Kidney epithelial cell (primary cell): ENCODE measurements around the gene FETUB. TPM values are rescaled to one million over a fixed set of nuclear protein-coding genes. Genes with fewer than 3 reads are reported as not detected.
A peak's percentile ranks its signal among the peaks of the same experiment; 100 is the strongest.
"Not testable (repeated sequence)": the region's sequence is repeated elsewhere in the genome, so short reads cannot be mapped to it uniquely, and the experiment has no call there.

Experiments used
- DNase-seq: peaks from one replicate; pipeline ENCODE4 v3.0.0-alpha.2; 2010; ENCODE audit warnings: low read depth
- H3K27me3 ChIP-seq: 2 replicates; pipeline ENCODE4 v1.6.0; 2011; ENCODE audit warnings: low read length; ENCODE audit not compliant: control insufficient read depth, insufficient read depth
- H3K36me3 ChIP-seq: 2 replicates; pipeline ENCODE4 v1.5.1; 2011; ENCODE audit warnings: low read length; ENCODE audit not compliant: control insufficient read depth, insufficient read depth
- H3K4me3 ChIP-seq: 2 replicates; pipeline ENCODE4 v1.5.1; 2011; ENCODE audit warnings: low read depth, mild to moderate bottlenecking, control low read depth, low read length
- total RNA-seq: library from RNA; depleted of rRNA; stranded (reverse); fragments of >200 nt; gene quantifications from 2 replicates; pipeline ENCODE4 v1.2.3, GENCODE V29; 2015
- TF ChIP-seq, protein P1 (sequence below): IDR thresholded peaks from 2 replicates; pipeline ENCODE4 v1.5.1; 2011; ENCODE audit warnings: mild to moderate bottlenecking, moderate library complexity, low read length, control low read depth, inconsistent platforms; ENCODE audit not compliant: insufficient read depth, poor library complexity, severe bottlenecking

Gene FETUB
- total RNA-seq, 1 donor from 2014 or later = not detected

DNA sequence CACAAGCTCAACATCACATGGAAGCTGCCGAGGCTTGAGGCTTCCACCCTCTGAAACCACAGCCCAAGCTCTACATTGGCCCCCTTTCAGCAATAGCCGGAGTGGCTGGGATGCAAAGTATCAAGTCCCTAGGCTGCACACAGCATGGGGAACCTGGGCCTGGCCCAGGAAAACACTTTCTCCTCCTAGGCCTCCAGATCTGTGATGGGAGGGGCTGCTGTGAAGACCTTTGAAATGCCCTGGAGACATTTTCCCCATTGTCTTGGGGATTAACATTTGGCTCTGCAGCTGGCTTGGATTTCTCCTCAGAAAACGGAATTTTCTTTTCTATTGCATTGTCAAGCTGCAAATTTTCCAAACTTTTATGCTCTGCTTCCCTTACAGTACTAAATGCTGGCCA is 43.8 kb downstream of the FETUB start:
- TF ChIP-seq, protein P1, sequence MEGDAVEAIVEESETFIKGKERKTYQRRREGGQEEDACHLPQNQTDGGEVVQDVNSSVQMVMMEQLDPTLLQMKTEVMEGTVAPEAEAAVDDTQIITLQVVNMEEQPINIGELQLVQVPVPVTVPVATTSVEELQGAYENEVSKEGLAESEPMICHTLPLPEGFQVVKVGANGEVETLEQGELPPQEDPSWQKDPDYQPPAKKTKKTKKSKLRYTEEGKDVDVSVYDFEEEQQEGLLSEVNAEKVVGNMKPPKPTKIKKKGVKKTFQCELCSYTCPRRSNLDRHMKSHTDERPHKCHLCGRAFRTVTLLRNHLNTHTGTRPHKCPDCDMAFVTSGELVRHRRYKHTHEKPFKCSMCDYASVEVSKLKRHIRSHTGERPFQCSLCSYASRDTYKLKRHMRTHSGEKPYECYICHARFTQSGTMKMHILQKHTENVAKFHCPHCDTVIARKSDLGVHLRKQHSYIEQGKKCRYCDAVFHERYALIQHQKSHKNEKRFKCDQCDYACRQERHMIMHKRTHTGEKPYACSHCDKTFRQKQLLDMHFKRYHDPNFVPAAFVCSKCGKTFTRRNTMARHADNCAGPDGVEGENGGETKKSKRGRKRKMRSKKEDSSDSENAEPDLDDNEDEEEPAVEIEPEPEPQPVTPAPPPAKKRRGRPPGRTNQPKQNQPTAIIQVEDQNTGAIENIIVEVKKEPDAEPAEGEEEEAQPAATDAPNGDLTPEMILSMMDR = no peak
- Histone ChIP-seq H3K27me3 (no peaks in the 10 kb centered on the region), H3K36me3 (no peaks in the 10 kb centered on the region), H3K4me3 (no peak overlapping the region)
- no peak for DNase-seq

DNA sequence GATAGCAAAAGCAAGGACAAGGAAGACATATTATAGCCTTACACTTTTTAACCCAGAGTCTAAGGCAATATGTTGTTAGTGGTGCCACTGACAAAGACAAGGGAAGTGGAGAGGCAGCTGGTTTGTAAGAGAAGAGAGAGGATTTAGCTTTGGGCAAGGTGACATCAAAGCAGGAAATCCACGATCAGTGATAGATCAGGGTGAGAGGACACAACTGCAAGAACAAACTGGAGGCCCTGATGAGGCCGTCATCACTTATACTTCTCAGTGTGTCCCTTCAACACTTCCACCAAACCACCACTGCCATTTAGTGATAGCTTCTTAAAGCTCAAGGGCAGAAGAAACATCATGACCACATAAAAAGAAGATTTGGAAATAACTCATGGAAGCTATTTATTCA is 46.3 kb downstream of the FETUB start:
- not testable (repeated sequence) for DNase-seq, H3K4me3 ChIP-seq, H3K27me3 ChIP-seq, H3K36me3 ChIP-seq

DNA sequence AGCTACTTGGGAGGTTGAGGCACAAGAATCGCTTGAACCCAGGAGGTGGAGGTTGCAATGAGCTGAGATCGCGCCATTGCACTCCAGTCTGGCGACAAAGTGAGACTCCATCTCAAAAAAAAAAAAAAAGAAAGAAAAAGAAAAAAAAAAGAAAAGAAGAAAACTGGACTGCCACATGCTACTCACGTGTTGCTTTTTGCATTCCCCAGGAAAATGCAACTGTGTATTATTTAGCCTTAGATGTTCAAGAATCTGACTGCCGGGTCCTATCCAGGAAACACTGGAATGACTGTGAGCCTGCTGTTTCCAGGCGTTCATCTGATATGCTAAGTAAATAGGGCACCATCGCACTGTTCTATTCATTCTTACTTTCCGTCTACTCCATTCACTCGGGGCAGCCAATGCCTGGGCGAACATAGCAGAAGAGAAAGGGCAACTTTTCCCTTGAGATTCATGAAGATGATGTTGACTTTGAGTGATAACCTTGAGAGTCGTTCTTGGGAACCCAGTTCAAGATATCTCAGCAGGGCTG is 47.0 kb downstream of the FETUB start:
- DNase-seq = no peak
- H3K4me3 ChIP-seq = no peak overlapping the region
- H3K36me3 ChIP-seq = no peaks in the 10 kb centered on the region
- H3K27me3 ChIP-seq = no peaks in the 10 kb centered on the region
- TF ChIP-seq, protein P1 = no peak

DNA sequence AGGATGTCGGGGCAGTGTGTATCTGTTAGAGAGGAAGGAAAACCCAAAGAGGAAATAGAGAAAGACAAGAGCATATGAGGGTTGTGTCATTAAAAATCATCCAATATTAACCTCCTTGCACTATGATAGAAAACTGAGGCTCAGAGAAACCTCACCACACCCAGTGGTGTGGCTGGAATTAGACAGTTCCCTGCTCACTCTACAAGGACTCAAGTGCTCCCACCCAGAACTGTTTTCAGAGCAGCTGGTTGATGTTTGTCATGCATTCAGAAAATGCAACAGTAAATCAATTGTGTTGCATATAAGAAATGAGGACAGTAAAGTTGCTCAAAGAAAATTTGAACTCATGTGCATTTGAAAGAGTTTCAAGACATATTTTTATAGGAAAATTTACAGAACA is 50.1 kb downstream of the FETUB start:
- not testable (repeated sequence) for DNase-seq, H3K4me3 ChIP-seq, H3K27me3 ChIP-seq, H3K36me3 ChIP-seq

DNA sequence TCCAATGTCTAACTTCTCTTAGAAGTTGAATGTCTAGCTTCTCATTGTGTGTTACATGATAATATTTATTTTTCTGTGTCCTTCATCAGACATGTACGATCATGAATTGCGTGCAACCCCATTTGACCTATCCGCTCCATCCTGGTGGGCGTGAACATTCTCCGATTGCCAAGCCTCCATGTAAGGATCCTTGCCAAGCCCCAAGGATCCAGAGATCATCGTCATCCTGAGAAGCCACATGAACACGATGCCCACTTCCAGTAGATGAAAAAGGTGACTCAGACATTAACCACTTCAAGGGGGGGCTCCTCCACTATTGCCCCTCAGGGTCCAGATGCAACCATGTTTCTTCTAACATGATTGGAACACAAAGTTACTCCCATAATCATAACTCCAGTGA is 51.5 kb downstream of the FETUB start:
- no peak for DNase-seq
- H3K36me3 ChIP-seq = no peaks in the 10 kb centered on the region
- TF ChIP-seq, protein P1 = no peak
- H3K4me3 ChIP-seq = no peak overlapping the region
- no peaks in the 10 kb centered on the region for H3K27me3 ChIP-seq

DNA sequence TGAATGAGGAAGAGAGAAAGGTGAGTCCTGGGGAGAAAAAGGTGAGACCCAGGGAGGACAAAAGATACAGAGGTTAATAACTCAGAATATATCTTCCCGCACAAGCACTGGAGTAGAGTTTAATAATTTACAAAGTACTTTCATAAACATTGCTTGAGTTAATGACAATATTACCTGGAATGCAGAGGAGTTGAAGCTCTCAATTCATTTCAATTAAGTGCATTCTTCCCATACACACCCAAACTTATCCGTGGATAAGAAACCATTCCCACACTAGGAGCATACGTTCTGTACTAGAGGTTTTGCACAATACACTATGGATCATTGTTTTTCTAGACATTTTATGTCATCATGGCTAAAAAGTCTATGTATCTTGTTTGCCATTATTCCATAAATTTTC is 53.6 kb downstream of the FETUB start:
- H3K36me3 ChIP-seq = no peaks in the 10 kb centered on the region
- TF ChIP-seq, protein P1 = no peak
- DNase-seq = peak; percentile 10
- no peaks in the 10 kb centered on the region for H3K27me3 ChIP-seq
- H3K4me3 ChIP-seq = no peak overlapping the region

DNA sequence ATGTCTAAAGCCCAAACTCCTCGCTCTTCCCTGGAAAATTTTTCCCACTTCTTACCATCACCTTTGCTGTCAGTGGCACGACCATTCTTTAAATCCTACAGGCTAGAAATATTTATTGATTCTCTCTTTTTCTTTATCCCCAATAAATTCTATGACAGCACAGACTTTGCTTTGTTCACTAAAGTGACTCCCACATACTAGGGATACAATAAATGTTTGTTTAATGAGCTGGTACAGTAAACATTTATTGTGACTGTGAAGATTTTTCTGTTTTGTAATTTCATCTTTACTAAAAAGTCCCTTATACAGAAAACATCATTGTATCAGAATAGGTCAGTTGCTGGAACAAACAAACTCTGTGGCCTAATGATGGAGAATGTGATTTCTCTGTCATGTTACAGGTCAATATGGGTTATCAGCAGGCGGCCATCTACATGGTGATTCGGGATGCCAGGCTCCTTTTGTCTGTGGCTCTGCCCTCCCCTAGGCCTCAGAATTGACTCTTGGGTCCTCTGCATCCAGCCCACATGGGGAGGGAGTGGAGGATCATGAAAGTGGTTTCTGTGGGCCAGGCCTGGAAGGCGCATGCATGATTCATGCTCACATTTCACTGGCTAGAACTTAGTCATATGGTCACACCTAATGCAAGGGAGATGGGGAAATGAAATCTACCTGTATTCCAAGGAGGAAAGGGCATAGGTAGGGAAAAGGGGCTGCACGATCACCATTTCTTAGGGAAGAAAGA is 54.3 kb downstream of the FETUB start:
- no peaks in the 10 kb centered on the region for H3K36me3 ChIP-seq
- TF ChIP-seq, protein P1 = no peak
- no peaks in the 10 kb centered on the region for H3K27me3 ChIP-seq
- no peak overlapping the region for H3K4me3 ChIP-seq
- DNase-seq = no peak
